Measurements from ENCODE around the gene ZC3H7B.

Gene ZC3H7B

GRCh38 chr22:41330169-41330568 lies 28.8 kb downstream of the ZC3H7B start:
- DNase-seq: no peak

DNA sequence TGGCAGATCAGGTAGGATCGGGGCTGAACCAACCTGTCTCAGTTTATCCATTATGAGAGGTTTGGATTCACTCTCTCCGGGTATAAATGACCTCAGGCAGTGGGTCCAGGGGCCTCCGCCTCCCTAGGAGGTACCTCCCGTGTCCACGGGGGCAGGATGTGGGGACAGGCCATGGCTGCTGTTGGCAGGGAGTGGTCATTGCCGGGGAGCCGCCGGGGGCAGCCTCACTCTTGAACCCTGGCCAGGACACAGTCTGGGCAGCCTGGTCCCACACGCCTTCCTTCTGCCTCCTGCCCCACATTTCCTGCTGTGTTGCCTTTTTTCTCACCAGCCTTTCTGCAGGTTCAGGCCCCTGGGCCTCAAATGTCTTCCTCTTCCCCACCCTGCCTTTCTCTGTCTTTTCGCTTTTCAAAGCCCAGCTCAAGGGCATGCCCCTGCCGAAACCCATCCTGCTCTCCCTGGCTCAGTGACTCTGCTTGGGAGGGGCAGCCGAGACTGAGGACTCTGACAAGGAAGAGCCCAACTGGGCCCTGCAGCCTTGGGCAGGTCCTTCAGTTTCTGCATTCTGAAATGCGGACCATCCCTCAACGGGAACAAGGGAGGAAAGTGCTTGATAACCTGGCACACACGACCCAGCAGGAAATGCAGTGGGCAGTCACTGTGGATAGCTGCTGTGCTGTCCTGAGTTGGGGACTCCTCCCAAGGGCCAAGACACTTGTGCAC lies 31.1 kb downstream of the ZC3H7B start:
- DNase-seq: no peak

DNA sequence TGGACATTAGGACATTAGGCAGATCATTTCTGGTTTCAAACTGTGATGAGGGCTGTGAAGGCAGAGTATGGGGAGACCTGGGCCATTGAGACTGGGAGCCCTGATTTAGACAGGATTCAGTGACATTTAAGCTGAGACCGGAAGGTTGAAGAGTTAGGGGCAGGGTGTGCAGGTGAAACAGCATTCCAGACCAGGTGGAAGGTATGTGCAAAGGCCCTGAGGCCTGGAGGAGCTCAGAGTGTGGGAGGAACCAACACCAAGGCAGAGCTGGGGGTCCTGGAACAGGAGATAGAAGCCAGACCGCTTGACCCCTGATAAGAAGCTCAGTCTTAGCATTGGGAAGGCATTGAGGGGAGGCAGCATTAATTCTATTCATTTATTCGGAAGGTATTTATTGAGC lies 32.5 kb downstream of the ZC3H7B start:
- DNase-seq: no peak

GRCh38 chr22:41334215-41334614 lies 32.9 kb downstream of the ZC3H7B start:
- no peak for DNase-seq

GRCh38 chr22:41334951-41335635 lies 33.8 kb downstream of the ZC3H7B start:
- DNase-seq: no peak

DNA sequence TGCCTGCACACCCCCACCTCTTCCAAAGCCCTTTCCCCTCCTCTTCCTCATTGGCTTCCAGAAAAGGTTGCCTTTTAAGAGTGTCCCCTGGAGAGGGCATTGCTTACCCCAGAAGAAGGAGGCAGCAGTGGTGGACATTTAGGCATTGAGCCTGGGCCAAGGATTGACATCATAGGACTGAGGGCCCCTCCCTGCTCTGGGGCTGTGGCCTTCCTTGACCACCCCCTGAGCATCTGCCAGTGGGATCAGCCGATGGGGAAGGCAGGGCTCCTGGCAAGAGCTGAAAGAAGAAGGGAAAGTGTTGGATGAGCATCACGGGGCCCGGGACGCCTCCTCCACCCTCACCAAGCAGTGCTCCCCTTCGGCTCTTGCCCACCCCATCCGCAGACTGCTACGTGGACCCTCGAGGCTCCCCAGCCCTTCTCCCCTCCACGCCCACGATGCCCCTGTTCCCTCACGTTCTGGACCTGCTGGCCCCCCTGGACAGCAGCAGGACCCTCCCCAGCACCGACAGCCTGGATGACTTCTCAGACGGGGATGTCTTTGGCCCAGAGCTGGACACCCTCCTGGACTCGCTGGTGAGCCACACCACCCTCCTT lies 37.4 kb downstream of the ZC3H7B start:
- DNase-seq: no peak

- DNase-seq: no peak
Observed at GRCh38 chr22:41339823-41340222, 38.5 kb downstream of the ZC3H7B start.

- DNase-seq: no peak
Observed at GRCh38 chr22:41340357-41340756, 39.0 kb downstream of the ZC3H7B start.

- DNase-seq: no peak
Observed at GRCh38 chr22:41341012-41341411, 39.7 kb downstream of the ZC3H7B start.

DNA sequence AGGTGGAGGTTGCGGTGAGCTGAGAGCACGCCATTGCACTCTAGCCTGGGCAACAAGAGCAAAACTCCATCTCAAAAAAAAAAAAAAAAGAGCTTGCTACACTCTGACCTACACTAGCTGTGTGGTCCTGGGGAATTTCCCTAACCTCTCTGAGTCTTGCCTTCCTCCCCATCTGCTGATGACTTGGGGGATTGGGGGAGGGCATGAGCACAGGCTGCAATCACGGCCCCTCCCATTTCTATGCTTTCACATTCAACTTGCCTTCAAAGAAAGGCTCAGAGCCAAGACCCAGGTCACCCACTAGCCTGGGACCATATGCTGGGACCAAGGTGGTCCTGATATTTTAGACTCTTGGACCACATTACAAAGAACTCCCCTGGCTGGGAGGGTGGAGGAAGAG lies 40.7 kb downstream of the ZC3H7B start:
- DNase-seq: no peak

- DNase-seq: no peak
Observed at GRCh38 chr22:41343300-41343699, 42.0 kb downstream of the ZC3H7B start.

DNA sequence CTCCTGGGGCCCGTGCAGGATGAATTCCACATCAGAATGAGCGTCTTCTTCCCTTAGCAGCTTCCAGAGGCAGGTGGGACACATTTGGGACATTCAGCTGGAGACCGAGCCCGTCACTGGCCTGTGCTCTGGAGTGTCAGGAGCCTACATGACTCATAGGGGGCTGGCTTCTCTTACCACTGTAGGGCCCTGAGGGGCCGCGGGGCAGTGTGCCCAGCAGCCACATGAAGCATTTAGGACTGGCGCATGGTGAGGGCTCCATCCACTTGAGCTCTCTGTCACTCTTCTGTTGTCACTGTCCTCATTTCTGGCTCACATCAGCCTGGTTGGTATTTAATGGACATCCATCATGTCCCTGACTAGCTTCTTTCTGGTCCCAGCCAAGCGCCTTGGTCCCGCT lies 42.4 kb downstream of the ZC3H7B start:
- DNase-seq: no peak

DNA sequence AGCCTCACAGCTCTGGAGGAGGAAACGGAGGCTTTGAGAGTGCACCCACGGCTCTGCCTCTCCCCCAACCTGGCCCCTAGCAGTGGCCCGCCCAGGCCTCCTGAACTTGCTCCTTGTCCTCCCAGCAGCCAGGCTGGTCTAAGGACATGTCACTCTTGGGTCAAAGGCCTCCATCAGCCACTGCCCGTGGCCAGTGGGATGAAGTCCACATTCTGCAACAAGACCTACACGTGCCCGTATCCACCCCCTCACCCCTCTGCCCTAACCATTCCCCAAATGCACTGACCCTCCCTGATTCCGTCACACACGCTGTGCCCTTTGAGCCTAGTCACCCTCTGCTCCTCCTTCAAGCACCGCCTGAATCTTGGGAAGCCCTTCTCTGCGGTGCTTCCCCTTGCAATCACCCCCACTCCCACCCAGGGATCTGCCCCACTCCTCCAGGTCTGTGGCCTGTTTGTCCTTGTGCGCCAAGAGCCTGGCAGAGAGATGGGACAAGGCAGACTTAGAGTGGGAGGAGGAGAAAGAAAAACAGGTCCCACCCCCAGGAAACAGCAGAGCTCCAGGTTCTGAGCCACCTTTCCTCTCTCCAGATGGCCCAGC lies 43.0 kb downstream of the ZC3H7B start:
- DNase-seq: no peak

GRCh38 chr22:41345807-41346335 lies 44.5 kb downstream of the ZC3H7B start:
- DNase-seq: no peak

- DNase-seq: no peak
Observed at GRCh38 chr22:41347066-41347859, 45.9 kb downstream of the ZC3H7B start.

DNA sequence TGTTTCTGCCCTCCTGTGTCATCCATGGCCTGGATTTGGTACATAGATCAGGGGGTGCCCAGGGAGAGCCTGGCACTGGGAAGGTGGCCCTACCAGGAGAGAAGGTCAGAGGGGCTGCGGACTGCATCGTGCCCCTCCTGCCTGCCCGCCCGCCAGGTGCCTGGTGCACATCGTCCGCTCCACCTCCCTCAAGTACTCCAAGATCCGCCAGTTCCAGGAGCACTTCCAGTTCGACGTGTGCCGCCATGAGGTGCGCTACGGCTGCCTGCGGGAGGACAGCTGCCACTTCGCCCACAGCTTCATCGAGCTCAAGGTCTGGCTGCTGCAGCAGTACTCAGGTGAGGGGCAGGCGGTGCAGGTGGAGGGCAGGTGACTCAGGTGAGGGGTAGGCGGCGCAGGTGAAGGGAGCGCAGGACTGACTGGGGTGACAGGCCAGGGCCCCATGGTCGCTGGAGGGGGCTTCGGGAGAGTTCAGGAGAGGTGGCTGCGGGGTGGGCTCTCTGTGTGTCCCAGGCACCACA lies 47.7 kb downstream of the ZC3H7B start:
- no peak for DNase-seq

DNA sequence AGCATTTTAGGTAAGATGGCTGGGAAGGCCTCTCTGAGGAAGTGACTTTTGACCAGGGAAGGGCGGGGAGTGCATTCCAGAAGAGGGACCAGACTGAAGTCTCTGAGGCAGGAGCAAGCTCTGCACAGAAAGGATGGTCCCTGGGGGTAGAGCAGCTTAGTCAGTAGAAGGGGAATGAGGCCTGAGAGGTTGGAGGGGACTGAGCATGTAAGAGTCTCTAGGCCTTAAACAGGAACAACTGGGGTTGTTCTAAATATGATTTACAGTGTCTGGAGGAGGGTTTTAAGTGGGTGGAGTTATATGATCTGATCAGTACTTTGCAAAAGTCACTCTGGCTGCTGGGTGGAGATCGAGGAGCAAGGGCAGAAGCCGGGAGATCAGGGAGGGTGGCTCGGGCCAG lies 48.8 kb downstream of the ZC3H7B start:
- no peak for DNase-seq

- no peak for DNase-seq
Observed at GRCh38 chr22:41351011-41351410, 49.7 kb downstream of the ZC3H7B start.

DNA sequence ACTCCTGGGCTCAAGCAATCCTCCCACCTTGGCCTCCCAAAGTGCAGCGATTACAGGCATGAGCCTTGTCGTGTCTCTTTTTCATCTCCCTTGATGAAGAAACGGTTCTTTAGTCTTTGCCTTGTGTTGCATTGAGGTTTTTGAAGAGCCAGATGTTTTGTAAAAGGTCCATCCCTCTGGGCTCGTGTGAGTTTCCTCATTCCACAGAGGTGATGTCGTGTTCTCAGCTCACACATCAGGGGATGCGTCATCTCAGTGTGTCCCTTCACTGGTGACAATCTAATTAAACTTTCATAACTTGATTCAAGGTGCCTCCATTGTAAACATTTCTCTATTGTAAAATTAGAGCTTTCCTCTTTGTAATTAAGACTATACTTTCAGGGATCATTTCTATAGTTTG lies 50.7 kb downstream of the ZC3H7B start:
- DNase-seq: no peak

- no peak for DNase-seq
Observed at GRCh38 chr22:41353862-41354575, 52.7 kb downstream of the ZC3H7B start.

- DNase-seq: no peak
Observed at GRCh38 chr22:41354979-41355378, 53.7 kb downstream of the ZC3H7B start.

DNA sequence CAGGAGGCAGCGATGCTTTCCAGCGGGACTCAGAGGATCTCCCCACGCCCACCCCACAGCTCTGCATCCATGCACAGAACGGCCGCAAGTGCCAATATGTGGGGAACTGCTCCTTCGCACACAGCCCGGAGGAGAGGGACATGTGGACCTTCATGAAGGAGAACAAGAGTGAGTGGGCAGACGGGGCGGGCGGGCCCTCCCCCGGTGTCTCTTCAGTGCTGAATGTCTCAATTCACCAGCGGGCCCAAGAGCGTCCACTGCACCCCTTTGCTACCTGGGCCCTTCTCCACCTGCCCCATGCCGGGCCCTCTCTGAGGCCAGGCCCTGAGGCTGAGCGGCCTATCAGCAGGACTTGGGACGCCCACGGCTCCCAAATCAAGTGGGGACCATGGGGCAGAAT lies 54.6 kb downstream of the ZC3H7B start:
- DNase-seq: no peak
